ENCODE measurements around the gene PHLPP2. TPM values are rescaled to one million over a fixed set of nuclear protein-coding genes. Genes with fewer than 3 reads are reported as not detected.
"Not testable (repeated sequence)": the region's sequence is repeated elsewhere in the genome, so short reads cannot be mapped to it uniquely, and the experiment has no call there.

PHLPP2 gene
- total and polyA plus RNA-seq, 4 experiments from 2014 or later = 1.3 to 10.5 (median 6.2) TPM

DNA sequence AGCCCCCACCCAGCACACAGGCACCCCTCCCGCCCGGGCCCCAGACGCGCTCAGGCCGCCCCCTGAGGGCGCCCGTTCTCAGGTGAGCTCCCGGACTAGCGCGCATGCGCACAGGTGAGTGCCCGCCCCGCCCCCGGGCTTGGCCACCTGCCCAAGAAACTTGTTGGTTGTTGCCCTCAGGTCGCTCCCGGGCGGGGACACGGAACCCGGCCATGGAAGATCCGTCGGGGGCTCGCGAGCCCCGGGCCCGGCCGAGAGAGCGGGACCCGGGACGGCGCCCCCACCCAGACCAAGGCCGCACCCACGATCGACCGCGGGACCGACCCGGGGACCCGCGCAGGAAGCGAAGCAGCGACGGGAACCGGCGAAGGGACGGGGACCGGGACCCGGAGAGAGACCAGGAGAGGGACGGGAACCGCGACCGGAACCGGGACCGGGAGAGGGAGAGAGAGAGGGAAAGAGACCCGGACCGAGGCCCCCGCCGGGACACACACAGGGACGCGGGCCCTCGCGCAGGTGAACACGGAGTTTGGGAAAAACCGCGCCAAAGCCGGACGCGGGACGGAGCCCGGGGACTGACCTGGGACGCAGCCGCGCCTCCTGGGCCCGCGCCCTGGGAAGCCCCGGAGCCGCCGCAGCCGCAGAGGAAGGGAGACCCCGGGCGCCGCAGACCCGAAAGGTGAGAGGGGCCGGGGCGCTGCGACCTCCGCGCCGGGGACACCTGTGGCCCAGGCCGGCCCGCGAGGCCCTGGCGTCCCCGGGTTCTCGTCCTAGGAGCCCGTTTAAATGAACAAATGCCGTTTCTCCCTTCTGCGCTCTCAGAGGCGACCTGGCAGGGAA, 98.3 kb downstream of the PHLPP2 start, which contains the start of gene MARVELD3:
TSS of gene MARVELD3 (plus strand) at position 167 of the 840 bp plus-strand sequence. CDS start at position 213, 46 bp downstream.
- peaks cover 8 to 12% (median 11%) of the 10 kb centered on the region in 4 donors for H3K4me1 Mint-ChIP-seq
- POLR2A ChIA-PET (ENCODE audit: partially characterized antibody) = interaction anchor here (0.6 kb wide), 1 partner anchor 61 kb away, joined by 3 read pairs; no protein-coding TSS in a partner anchor

GRCh38 chr16:71625113-71625850, 99.2 kb downstream of the PHLPP2 start:
- CTCF ChIA-PET (ENCODE audit: partially characterized antibody) = interaction anchor here (1.0 kb wide), 1 partner anchor 14 kb away, joined by 4 read pairs; no protein-coding TSS in a partner anchor
- Mint-ChIP-seq H3K4me1 (peaks cover 8 to 20% (median 14%) of the 10 kb centered on the region in 4 donors), H3K36me3 (no peaks in the 10 kb centered on the region), H3K4me3 (peak overlapping the region in 7 of 8 donors; percentile 17 to 77 (median 63)), H3K27ac (no peak overlapping the region), H3K9me3 (peaks cover 0 to 3% (median 0%) of the 10 kb centered on the region in 8 donors), H3K27me3 (peaks cover 8 to 10% of the 10 kb centered on the region in 2 donors)
- Histone ChIP-seq H3K4me1 (ENCODE audit: insufficient read depth, low read length) (peaks cover 20% of the 10 kb centered on the region), H3K36me3 (ENCODE audit: insufficient read depth, low read length) (no peaks in the 10 kb centered on the region), H3K9me3 (ENCODE audit: control insufficient read depth in 1 of 2, low read length in 2 of 2) (no peaks in the 10 kb centered on the region), H3K4me3 (ENCODE audit: low read length in 2 of 2) (peak overlapping the region in 1 of 2 donors; percentile 44), H3K27ac (ENCODE audit: low read depth, low read length) (no peak overlapping the region), H3K27me3 (ENCODE audit: insufficient read depth, low read length) (no peaks in the 10 kb centered on the region)
- POLR2A ChIA-PET (ENCODE audit: partially characterized antibody) = interaction anchor here (0.6 kb wide), 1 partner anchor 60 kb away, joined by 3 read pairs; no protein-coding TSS in a partner anchor
- intact Hi-C loops (cut with micrococcal nuclease) = no loop called here
- DNase-seq = no peak

More for the DNA sequence above, 98.3 kb downstream of the PHLPP2 start, which contains the start of gene MARVELD3:
- H3K27ac Mint-ChIP-seq = no peak within 1 kb of the TSS
- H3K27me3 ChIP-seq (ENCODE audit: insufficient read depth, low read length) = no peaks in the 10 kb centered on the region
- peak within 1 kb of the TSS; percentile 17 to 77 (median 59) for H3K4me3 Mint-ChIP-seq
- CTCF ChIA-PET (ENCODE audit: partially characterized antibody) = interaction anchor here (1.0 kb wide), 1 partner anchor 15 kb away, joined by 4 read pairs; no protein-coding TSS in a partner anchor
- peaks cover 0 to 3% (median 0%) of the 10 kb centered on the region in 8 donors for H3K9me3 Mint-ChIP-seq
- H3K4me1 ChIP-seq (ENCODE audit: insufficient read depth, low read length) = peaks cover 20% of the 10 kb centered on the region
- intact Hi-C loops (cut with micrococcal nuclease) = no loop called here
- no peak within 1 kb of the TSS for H3K27ac ChIP-seq (ENCODE audit: low read depth, low read length)
- H3K36me3 ChIP-seq (ENCODE audit: insufficient read depth, low read length) = no peaks in the 10 kb centered on the region
- H3K9me3 ChIP-seq (ENCODE audit: control insufficient read depth in 1 of 2, low read length in 2 of 2) = no peaks in the 10 kb centered on the region
- H3K27me3 Mint-ChIP-seq = peaks cover 6 to 10% of the 10 kb centered on the region in 2 donors
- H3K4me3 ChIP-seq (ENCODE audit: low read length in 2 of 2) = peak within 1 kb of the TSS in 1 of 2 donors; percentile 44
- peak in 3 of 5 donors; percentile 17 to 21 (median 21) for DNase-seq
- H3K36me3 Mint-ChIP-seq = no peaks in the 10 kb centered on the region

GRCh38 chr16:71623597-71623996, 100.9 kb downstream of the PHLPP2 start:
- no peak overlapping the region for H3K27ac ChIP-seq (ENCODE audit: low read depth, low read length)
- Mint-ChIP-seq H3K27ac (no peak overlapping the region), H3K4me1 (peaks cover 8 to 20% (median 14%) of the 10 kb centered on the region in 4 donors), H3K9me3 (peaks cover 0 to 3% (median 0%) of the 10 kb centered on the region in 8 donors), H3K36me3 (no peaks in the 10 kb centered on the region), H3K4me3 (no peak overlapping the region), H3K27me3 (peaks cover 7 to 10% of the 10 kb centered on the region in 2 donors)
- H3K9me3 ChIP-seq (ENCODE audit: control insufficient read depth in 1 of 2, low read length in 2 of 2) = no peaks in the 10 kb centered on the region
- H3K4me3 ChIP-seq (ENCODE audit: low read length in 2 of 2) = no peak overlapping the region
- peaks cover 20% of the 10 kb centered on the region for H3K4me1 ChIP-seq (ENCODE audit: insufficient read depth, low read length)
- CTCF ChIA-PET (ENCODE audit: partially characterized antibody) = interaction anchor here (1.7 kb wide), 1 partner anchor 13 kb away, joined by 6 read pairs; no protein-coding TSS in a partner anchor
- DNase-seq = no peak
- H3K36me3 ChIP-seq (ENCODE audit: insufficient read depth, low read length) = no peaks in the 10 kb centered on the region
- no peaks in the 10 kb centered on the region for H3K27me3 ChIP-seq (ENCODE audit: insufficient read depth, low read length)
- intact Hi-C loops (cut with micrococcal nuclease) = no loop called here
- POLR2A ChIA-PET (ENCODE audit: partially characterized antibody) = no interaction called here

DNA sequence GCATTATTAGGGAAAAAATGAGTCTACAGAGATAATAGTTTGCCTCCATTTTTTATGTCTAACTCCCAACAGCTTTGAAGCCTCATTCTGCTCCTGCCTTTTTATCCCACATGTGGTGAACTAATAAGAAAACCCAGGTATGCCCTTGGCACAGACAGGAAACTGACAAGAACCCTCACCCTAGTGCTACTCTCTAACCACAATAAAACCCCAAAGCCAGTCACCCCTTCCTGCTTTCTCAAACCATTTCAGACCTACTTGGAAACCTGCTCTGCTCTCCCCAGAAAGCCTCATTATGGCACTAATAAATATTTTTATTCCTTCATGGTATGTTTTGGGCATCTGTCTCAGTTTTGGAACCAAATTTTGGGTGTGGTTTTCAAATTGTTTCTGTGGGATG, 102.4 kb downstream of the PHLPP2 start:
- intact Hi-C loops (cut with micrococcal nuclease) = no loop called here
- ChIA-PET CTCF (ENCODE audit: partially characterized antibody) (interaction anchor here (1.2 to 1.7 kb wide), 2 partner anchors 11 to 33 kb away, joined by 3 to 6 read pairs; no protein-coding TSS in a partner anchor), POLR2A (ENCODE audit: partially characterized antibody) (no interaction called here)
- no peaks in the 10 kb centered on the region for H3K36me3 ChIP-seq (ENCODE audit: insufficient read depth, low read length)
- H3K36me3 Mint-ChIP-seq = no peaks in the 10 kb centered on the region
- H3K27me3 ChIP-seq (ENCODE audit: insufficient read depth, low read length) = no peaks in the 10 kb centered on the region
- H3K4me1 ChIP-seq (ENCODE audit: insufficient read depth, low read length) = peaks cover 20% of the 10 kb centered on the region
- H3K4me3 Mint-ChIP-seq = peak overlapping the region in 4 of 8 donors; percentile 3 to 59 (median 18)
- H3K27ac Mint-ChIP-seq = peak overlapping the region in 2 of 7 donors; percentile 22 to 39
- no peak overlapping the region for H3K4me3 ChIP-seq (ENCODE audit: low read length in 2 of 2)
- H3K27ac ChIP-seq (ENCODE audit: low read depth, low read length) = no peak overlapping the region
- DNase-seq = peak in 3 of 5 donors; percentile 12 to 13 (median 12)
- H3K9me3 ChIP-seq (ENCODE audit: control insufficient read depth in 1 of 2, low read length in 2 of 2) = no peaks in the 10 kb centered on the region
- H3K27me3 Mint-ChIP-seq = peaks cover 6 to 7% of the 10 kb centered on the region in 2 donors
- H3K9me3 Mint-ChIP-seq = peaks cover 0 to 1% (median 0%) of the 10 kb centered on the region in 8 donors
- H3K4me1 Mint-ChIP-seq = peaks cover 8 to 20% (median 14%) of the 10 kb centered on the region in 4 donors

- H3K9me3 ChIP-seq (ENCODE audit: control insufficient read depth in 1 of 2, low read length in 2 of 2) = no peaks in the 10 kb centered on the region
- ChIA-PET CTCF (ENCODE audit: partially characterized antibody) (interaction anchor here (1.5 kb wide), 1 partner anchor 9 kb away, joined by 3 read pairs; no protein-coding TSS in a partner anchor), POLR2A (ENCODE audit: partially characterized antibody) (no interaction called here)
- H3K27ac ChIP-seq (ENCODE audit: low read depth, low read length) = no peak overlapping the region
- Mint-ChIP-seq H3K4me1 (peaks cover 6 to 20% (median 13%) of the 10 kb centered on the region in 4 donors), H3K36me3 (no peaks in the 10 kb centered on the region), H3K9me3 (peaks cover 0 to 1% (median 0%) of the 10 kb centered on the region in 8 donors), H3K27me3 (peaks cover 3 to 13% of the 10 kb centered on the region in 2 donors), H3K27ac (no peak overlapping the region), H3K4me3 (no peak overlapping the region)
- H3K36me3 ChIP-seq (ENCODE audit: insufficient read depth, low read length) = no peaks in the 10 kb centered on the region
- no peaks in the 10 kb centered on the region for H3K27me3 ChIP-seq (ENCODE audit: insufficient read depth, low read length)
- intact Hi-C loops (cut with micrococcal nuclease) = no loop called here
- peaks cover 11% of the 10 kb centered on the region for H3K4me1 ChIP-seq (ENCODE audit: insufficient read depth, low read length)
- DNase-seq = no peak
- H3K4me3 ChIP-seq (ENCODE audit: low read length in 2 of 2) = no peak overlapping the region
These were observed 106.1 kb downstream of the PHLPP2 start for GRCh38 chr16:71618429-71618828.

DNA sequence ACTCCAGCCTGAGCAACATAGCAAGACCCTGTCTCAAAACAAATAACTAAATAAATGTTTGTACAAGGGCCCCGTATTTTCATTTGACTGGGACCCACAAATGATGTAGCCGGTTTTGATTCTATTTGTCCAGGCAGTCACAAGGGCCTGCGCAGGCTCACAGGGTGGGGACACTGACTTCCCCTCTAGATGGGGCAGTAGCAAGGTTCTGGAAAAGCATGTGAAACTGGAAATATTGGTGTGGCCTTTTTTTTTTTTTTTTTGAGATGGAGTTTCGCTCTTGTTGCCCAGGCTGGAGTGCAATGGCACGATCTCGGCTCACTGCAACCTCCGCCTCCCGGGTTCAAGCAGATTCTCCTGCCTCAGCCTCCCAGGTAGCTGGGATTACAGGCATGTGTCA, 109.5 kb downstream of the PHLPP2 start:
- H3K27ac Mint-ChIP-seq; H3K36me3 Mint-ChIP-seq; DNase-seq; H3K4me1 ChIP-seq (ENCODE audit: insufficient read depth, low read length); H3K4me1 Mint-ChIP-seq; POLR2A ChIA-PET (ENCODE audit: partially characterized antibody); H3K36me3 ChIP-seq (ENCODE audit: insufficient read depth, low read length); H3K9me3 Mint-ChIP-seq; H3K4me3 ChIP-seq (ENCODE audit: low read length in 2 of 2); intact Hi-C loops (cut with micrococcal nuclease); CTCF ChIA-PET (ENCODE audit: partially characterized antibody); H3K4me3 Mint-ChIP-seq; H3K27me3 ChIP-seq (ENCODE audit: insufficient read depth, low read length); H3K27ac ChIP-seq (ENCODE audit: low read depth, low read length); H3K9me3 ChIP-seq (ENCODE audit: control insufficient read depth in 1 of 2, low read length in 2 of 2): not testable (repeated sequence)
- peaks cover 4 to 23% of the 10 kb centered on the region in 2 donors for H3K27me3 Mint-ChIP-seq
